Liver (tissue), 9 donors: ENCODE measurements around the gene MAPKAP1. TPM values are rescaled to one million over a fixed set of nuclear protein-coding genes. Genes with fewer than 3 reads are reported as not detected.

Source experiments
- DNase-seq: peaks from one replicate; pipeline ENCODE4 v3.0.0-alpha.2; 2017; ENCODE audit warnings: low spot score
- H3K27ac ChIP-seq, 2 donors: one replicate each; pipeline ENCODE4 v1.7.0; 2013; ENCODE audit warnings: inconsistent platforms in 2 of 2, low read length in 2 of 2, control low read depth in 1 of 2, low read depth in 1 of 2, mild to moderate bottlenecking in 1 of 2
- H3K27me3 ChIP-seq, 4 donors: one replicate each; pipeline versions ENCODE4 v1.6.1 to v1.7.0; 2013; ENCODE audit warnings: low read length in 3 of 4, inconsistent platforms in 1 of 4, mild to moderate bottlenecking in 1 of 4, moderate library complexity in 1 of 4; ENCODE audit not compliant: control insufficient read depth in 4 of 4, insufficient read depth in 4 of 4
- H3K36me3 ChIP-seq, 4 donors: one replicate each; pipeline versions ENCODE4 v1.6.1 to v1.7.0; 2013; ENCODE audit warnings: low read length in 3 of 4, mild to moderate bottlenecking in 3 of 4, low read depth in 1 of 4, moderate library complexity in 1 of 4; ENCODE audit not compliant: control insufficient read depth in 4 of 4, insufficient read depth in 3 of 4
- H3K4me1 ChIP-seq, 4 donors: one replicate each; pipeline versions ENCODE4 v1.6.1 to v1.7.0; 2013; ENCODE audit warnings: low read length in 3 of 4, mild to moderate bottlenecking in 3 of 4, moderate library complexity in 1 of 4; ENCODE audit not compliant: control insufficient read depth in 4 of 4, insufficient read depth in 4 of 4
- H3K4me3 ChIP-seq, 3 donors: one replicate each; pipeline versions ENCODE4 v1.6.1 to v1.7.0; 2013; ENCODE audit warnings: low read length in 3 of 3, control low read depth in 1 of 3, low read depth in 1 of 3, mild to moderate bottlenecking in 1 of 3
- H3K9ac ChIP-seq, 2 donors: one replicate each; pipeline ENCODE4 v1.7.0; 2013; ENCODE audit warnings: low read length in 2 of 2, mild to moderate bottlenecking in 2 of 2, moderate library complexity in 2 of 2, control low read depth in 1 of 2, low read depth in 1 of 2
- H3K9me3 ChIP-seq, 4 donors: one replicate each; pipeline versions ENCODE4 v1.6.1 to v1.7.0; 2013; ENCODE audit warnings: low read length in 3 of 4; ENCODE audit not compliant: control insufficient read depth in 4 of 4
- ATF3 ChIP-seq: IDR thresholded peaks from 2 replicates; pipeline ENCODE4 v1.6.1; 2016; ENCODE audit warnings: antibody characterized with exemption
- CTCF ChIP-seq: fragments of 150-350 bp; IDR thresholded peaks from 2 replicates; pipeline ENCODE4 v1.5.1; 2017; ENCODE audit warnings: improper control_type of control experiment, low read depth, low read length; ENCODE audit not compliant: missing input control
- EGR1 ChIP-seq, 2 donors: IDR thresholded peaks; 2 replicates each; pipeline ENCODE4 v1.6.1; 2016 to 2018; ENCODE audit warnings: antibody characterized with exemption in 2 of 2, low read depth in 2 of 2
- FOXA1 ChIP-seq: IDR thresholded peaks from 2 replicates; pipeline ENCODE4 v1.6.1; 2016; ENCODE audit warnings: antibody characterized with exemption
- FOXA2 ChIP-seq: IDR thresholded peaks from 2 replicates; pipeline ENCODE4 v1.6.1; 2016; ENCODE audit warnings: antibody characterized with exemption
- GABPA ChIP-seq, 2 donors: IDR thresholded peaks in 1 of 2; conservative IDR thresholded peaks in 1 of 2; 2 replicates each; pipeline ENCODE4 v1.6.1; 2016; ENCODE audit warnings: antibody characterized with exemption in 2 of 2, mild to moderate bottlenecking in 1 of 2, moderate library complexity in 1 of 2
- HNF4A ChIP-seq, 2 donors: conservative IDR thresholded peaks; 2 replicates each; pipeline ENCODE4 v1.6.1; 2016; ENCODE audit warnings: antibody characterized with exemption in 2 of 2, mild to moderate bottlenecking in 2 of 2
- HNF4G ChIP-seq: IDR thresholded peaks from 2 replicates; pipeline ENCODE4 v1.6.1; 2016; ENCODE audit warnings: antibody characterized with exemption
- JUND ChIP-seq, 2 donors: IDR thresholded peaks; 2 replicates each; pipeline ENCODE4 v1.6.1; 2016; ENCODE audit warnings: antibody characterized with exemption in 2 of 2
- MAX ChIP-seq: IDR thresholded peaks from 2 replicates; pipeline ENCODE4 v1.6.1; 2016; ENCODE audit warnings: antibody characterized with exemption
- NR2F2 ChIP-seq: IDR thresholded peaks from 2 replicates; pipeline ENCODE4 v1.6.1; 2016; ENCODE audit warnings: antibody characterized with exemption
- RAD21 ChIP-seq, 2 donors: IDR thresholded peaks; 2 replicates each; pipeline ENCODE4 v1.6.1; 2016; ENCODE audit warnings: antibody characterized with exemption in 2 of 2, mild to moderate bottlenecking in 2 of 2
- REST ChIP-seq: IDR thresholded peaks from 2 replicates; pipeline ENCODE4 v1.6.1; 2016; ENCODE audit warnings: antibody characterized with exemption, mild to moderate bottlenecking
- RXRA ChIP-seq, 2 donors: IDR thresholded peaks; 2 replicates each; pipeline ENCODE4 v1.6.1; 2017 to 2018; ENCODE audit warnings: antibody characterized with exemption in 2 of 2, mild to moderate bottlenecking in 1 of 2
- SP1 ChIP-seq: IDR thresholded peaks from 2 replicates; pipeline ENCODE4 v1.6.1; 2018; ENCODE audit warnings: antibody characterized with exemption, mild to moderate bottlenecking
- TAF1 ChIP-seq: conservative IDR thresholded peaks from 2 replicates; pipeline ENCODE4 v1.6.1; 2016; ENCODE audit warnings: antibody characterized with exemption, mild to moderate bottlenecking
- YY1 ChIP-seq: IDR thresholded peaks from 2 replicates; pipeline ENCODE4 v1.6.1; 2016; ENCODE audit warnings: antibody characterized with exemption, mild to moderate bottlenecking
- ZBTB33 ChIP-seq: IDR thresholded peaks from 2 replicates; pipeline ENCODE4 v1.6.1; 2016; ENCODE audit warnings: antibody characterized with exemption
- WGBS: extraction: QIAGEN DNeasy Blood & Tissue Kit; methylation state at CpG from one replicate; pipeline ENCODE4 v1.1.7; 2013; 5-methylcytosine and 5-hydroxymethylcytosine counted together
- polyA plus RNA-seq, 2 donors: library from polyadenylated mRNA; stranded (reverse) in 1 of 2; unstranded in 1 of 2; fragments of 200-250 nt in 1 of 2; fragments of >200 nt in 1 of 2; fragmentation: Nextera tagmentation in 1 of 2; extraction: Ambion mirVana in 1 of 2; gene quantifications; one replicate each; pipeline versions ENCODE4 v1.2.1 to v1.2.3, GENCODE V29; 2013 to 2015
- total RNA-seq, 2 donors: library from RNA; depleted of rRNA; stranded (reverse); fragments of >200 nt; gene quantifications; one replicate each; pipeline ENCODE4 v1.2.3, GENCODE V29; 2014
- donor health status: healthy.
- donor health status: healthy.
- donor health status: healthy.
- donor health status: healthy.
- donor health status: healthy.

Gene MAPKAP1
- total and polyA plus RNA-seq, 4 donors = 23.6 to 55.9 (median 32.7) TPM

- Histone ChIP-seq H3K36me3 (peaks cover 0 to 3% (median 1%) of the 10 kb centered on the region in 4 donors), H3K4me1 (no peaks in the 10 kb centered on the region), H3K9ac (no peak overlapping the region), H3K4me3 (no peak overlapping the region), H3K27ac (no peak overlapping the region), H3K27me3 (no peaks in the 10 kb centered on the region), H3K9me3 (no peaks in the 10 kb centered on the region)
- TF ChIP-seq TAF1 = no peak
- no peak for DNase-seq
- WGBS = 94% methylated on average over 1 of the region's 1 CpG
Observed at GRCh38 chr9:125504616-125505015, 202.4 kb downstream of the MAPKAP1 start.

GRCh38 chr9:125497906-125498305 lies 209.1 kb downstream of the MAPKAP1 start:
- WGBS = 86% methylated on average over 1 of the region's 1 CpG
- Histone ChIP-seq H3K9ac (no peak overlapping the region), H3K4me3 (no peak overlapping the region), H3K9me3 (no peaks in the 10 kb centered on the region), H3K27ac (no peak overlapping the region), H3K4me1 (peaks cover 2 to 20% (median 15%) of the 10 kb centered on the region in 4 donors), H3K36me3 (no peaks in the 10 kb centered on the region), H3K27me3 (no peaks in the 10 kb centered on the region)
- TF ChIP-seq REST = no peak
- no peak for TF ChIP-seq JUND (IDR thresholded peaks at IDR 0.05)
- no peak for TF ChIP-seq HNF4G
- no peak for TF ChIP-seq RAD21 (IDR thresholded peaks at IDR 0.05)
- no peak for TF ChIP-seq EGR1 (IDR thresholded peaks at IDR 0.05; ENCODE audit: low read depth in 2 of 2)
- TF ChIP-seq TAF1 = no peak
- no peak for TF ChIP-seq GABPA (IDR thresholded peaks at IDR 0.05 in 1 of 2, conservative IDR thresholded peaks at IDR 0.05 in 1 of 2)
- no peak for TF ChIP-seq FOXA1
- no peak for TF ChIP-seq ZBTB33
- TF ChIP-seq ATF3 = no peak
- no peak for TF ChIP-seq RXRA (IDR thresholded peaks at IDR 0.05)
- no peak for TF ChIP-seq MAX
- TF ChIP-seq CTCF = no peak
- no peak for TF ChIP-seq HNF4A (conservative IDR thresholded peaks at IDR 0.05)
- TF ChIP-seq FOXA2 = no peak
- no peak for TF ChIP-seq SP1
- TF ChIP-seq YY1 = no peak
- TF ChIP-seq NR2F2 = no peak
- no peak for DNase-seq
